Esophagus squamous epithelium (tissue), 4 donors: ENCODE measurements around the gene HTR2A.

Experiments
- CTCF ChIP-seq, 6 experiments: fragments of 450-650 bp in 4 of 6; fragments of 200-600 bp in 2 of 6; sonication (generic) in 2 of 6; IDR thresholded peaks; one replicate each; pipeline ENCODE4 v1.5.1; 2016 to 2019; ENCODE audit warnings: antibody characterized with exemption in 6 of 6, mild to moderate bottlenecking in 4 of 6, moderate library complexity in 4 of 6
- POLR2A ChIP-seq, 4 donors: fragments of 450-650 bp; IDR thresholded peaks; one replicate each; pipeline ENCODE4 v1.6.1; 2017; ENCODE audit warnings: antibody characterized with exemption in 4 of 4, mild to moderate bottlenecking in 4 of 4, moderate library complexity in 3 of 4

DNA sequence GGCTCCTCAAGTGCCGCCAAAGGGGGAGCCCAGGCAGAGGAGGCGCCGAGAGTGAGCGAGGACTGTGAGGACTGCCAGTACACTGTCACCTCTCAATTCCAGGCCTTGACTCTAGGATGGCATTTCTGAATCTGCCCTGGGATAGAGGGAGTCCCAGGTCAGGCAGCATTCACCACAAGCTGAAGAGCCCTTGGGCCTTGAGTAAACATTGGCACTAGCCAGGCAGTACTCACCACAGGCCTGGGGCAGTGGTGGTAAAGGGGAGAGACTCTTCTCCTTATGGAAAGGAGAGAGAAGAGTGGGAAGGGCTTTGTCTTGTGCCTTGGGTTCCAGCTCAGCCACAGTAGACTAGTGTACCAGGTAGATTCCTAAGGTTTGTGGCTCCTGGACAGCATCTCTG is 39.7 kb upstream of the HTR2A start:
- TF ChIP-seq POLR2A (IDR thresholded peaks at IDR 0.05) (no peak), CTCF (IDR thresholded peaks at IDR 0.05) (no peak)
